OCI-LY1 (cell line): ENCODE results near the gene HIRA.
"Not testable (repeated sequence)": the region's sequence is repeated elsewhere in the genome, so short reads cannot be mapped to it uniquely, and the experiment has no call there.

ENCODE experiments used
- H2AFZ ChIP-seq: fragments of 200-600 bp; sonication (generic), shearing (Covaris generic); 2 replicates; pipeline ENCODE4 v1.6.0; 2014; ENCODE audit warnings: antibody characterized with exemption, mild to moderate bottlenecking, low read length
- H3F3A ChIP-seq: fragments of 200-600 bp; sonication (generic), shearing (Covaris generic); 2 replicates; pipeline ENCODE4 v1.6.0; 2014; ENCODE audit warnings: mild to moderate bottlenecking, antibody characterized with exemption, low read length, moderate library complexity; ENCODE audit not compliant: insufficient read depth
- H3K27ac ChIP-seq: fragments of 200-600 bp; sonication (generic); 2 replicates; pipeline ENCODE4 v1.5.1; 2014; ENCODE audit warnings: low read length, mixed run types, mild to moderate bottlenecking, low read depth; ENCODE audit not compliant: poor library complexity, severe bottlenecking
- H3K27me3 ChIP-seq: fragments of 200-600 bp; sonication (generic); 2 replicates; pipeline ENCODE4 v1.6.0; 2014; ENCODE audit warnings: antibody characterized with exemption, mild to moderate bottlenecking, low read length, moderate library complexity; ENCODE audit not compliant: insufficient read depth
- H3K36me3 ChIP-seq: fragments of 200-600 bp; sonication (generic); 2 replicates; pipeline ENCODE4 v1.6.1; 2014; ENCODE audit warnings: mild to moderate bottlenecking, antibody characterized with exemption, low read length, moderate library complexity, mixed read lengths; ENCODE audit not compliant: insufficient read depth
- H3K4me1 ChIP-seq: fragments of 200-600 bp; sonication (generic); 2 replicates; pipeline ENCODE4 v1.5.1; 2014; ENCODE audit warnings: mild to moderate bottlenecking, low read length, moderate library complexity; ENCODE audit not compliant: insufficient read depth, severe bottlenecking
- H3K4me2 ChIP-seq: fragments of 200-600 bp; sonication (generic), shearing (Covaris generic); 2 replicates; pipeline ENCODE4 v1.6.1; 2014; ENCODE audit warnings: low read length
- H3K4me3 ChIP-seq: fragments of 200-600 bp; sonication (generic); 2 replicates; pipeline ENCODE4 v1.5.1; 2014; ENCODE audit warnings: low read length, low read depth, mild to moderate bottlenecking, mixed read lengths; ENCODE audit not compliant: poor library complexity, severe bottlenecking
- H3K79me2 ChIP-seq: fragments of 200-600 bp; shearing (Covaris generic); 2 replicates; pipeline ENCODE4 v1.6.1; 2016; ENCODE audit warnings: mixed run types, low read length, mixed read lengths; ENCODE audit not compliant: insufficient read depth
- H3K9ac ChIP-seq: fragments of 200-600 bp; sonication (generic), shearing (Covaris generic); 2 replicates; pipeline ENCODE4 v1.6.1; 2014; ENCODE audit warnings: mild to moderate bottlenecking, low read length, mixed read lengths
- H3K9me2 ChIP-seq: fragments of 200-600 bp; sonication (generic), shearing (Covaris generic); 2 replicates; pipeline ENCODE4 v1.6.1; 2014; ENCODE audit warnings: low read depth, mild to moderate bottlenecking, low read length, mixed read lengths
- H3K9me3 ChIP-seq: fragments of 200-600 bp; shearing (Covaris generic); 2 replicates; pipeline ENCODE4 v1.6.1; 2014; ENCODE audit warnings: low read length, mixed read lengths
- H4K20me1 ChIP-seq: fragments of 200-600 bp; sonication (generic), shearing (Covaris generic); 2 replicates; pipeline ENCODE4 v1.6.0; 2016; ENCODE audit warnings: mild to moderate bottlenecking, low read length; ENCODE audit not compliant: insufficient read depth
- CTCF ChIP-seq: fragments of 200-600 bp; sonication (generic), shearing (Covaris generic); IDR thresholded peaks from 2 replicates; pipeline ENCODE4 v1.5.1; 2017; ENCODE audit warnings: mild to moderate bottlenecking, antibody characterized with exemption, low read length, moderate library complexity, mixed read lengths
- EZH2 ChIP-seq: fragments of 200-600 bp; sonication (generic), shearing (Covaris generic); IDR thresholded peaks from 2 replicates; pipeline ENCODE4 v1.8.0; 2017; ENCODE audit warnings: borderline replicate concordance, mixed run types, mild to moderate bottlenecking, antibody characterized with exemption, low read length, moderate library complexity, mixed read lengths

HIRA gene

GRCh38 chr22:19438298-19438697 lies 6.8 kb upstream of the HIRA start:
- Histone ChIP-seq H3K9me3 (no peaks in the 10 kb centered on the region), H3K27me3 (no peaks in the 10 kb centered on the region), H3K36me3 (peaks cover 52% of the 10 kb centered on the region), H3K27ac (no peak overlapping the region), H3K9ac (no peak overlapping the region), H3K4me2 (no peak overlapping the region), H3K79me2 (peaks cover 5% of the 10 kb centered on the region; the same call in 1 of the 2 replicates), H4K20me1 (no peaks in the 10 kb centered on the region), H3K4me3 (no peak overlapping the region), H3K9me2 (no peaks in the 10 kb centered on the region), H3F3A (no peaks in the 10 kb centered on the region), H3K4me1 (peaks cover 4% of the 10 kb centered on the region), H2AFZ (no peak overlapping the region)
- TF ChIP-seq CTCF (no peak), EZH2 (no peak)

- H3K4me2 ChIP-seq, H3K79me2 ChIP-seq, H3K9ac ChIP-seq, H3K4me3 ChIP-seq, H2AFZ ChIP-seq, H3K4me1 ChIP-seq, H3K27me3 ChIP-seq, H3K27ac ChIP-seq, H4K20me1 ChIP-seq, H3K9me2 ChIP-seq, H3K9me3 ChIP-seq, H3F3A ChIP-seq: not testable (repeated sequence)
- H3K36me3 ChIP-seq: peaks cover 38% of the 10 kb centered on the region
Observed at GRCh38 chr22:19436444-19437161, 5.1 kb upstream of the HIRA start.

- no peaks in the 10 kb centered on the region for H3K27me3 ChIP-seq
- H3K4me2 ChIP-seq: no peak overlapping the region
- TF ChIP-seq CTCF: no peak
- TF ChIP-seq EZH2: no peak
- H4K20me1 ChIP-seq: no peaks in the 10 kb centered on the region
- no peak overlapping the region for H3K9ac ChIP-seq
- H3K9me3 ChIP-seq: no peaks in the 10 kb centered on the region
- H3F3A ChIP-seq: no peaks in the 10 kb centered on the region
- no peaks in the 10 kb centered on the region for H3K9me2 ChIP-seq
- peak overlapping the region; percentile 49 for H3K27ac ChIP-seq
- peaks cover 13% of the 10 kb centered on the region for H3K79me2 ChIP-seq
- peaks cover 25% of the 10 kb centered on the region for H3K36me3 ChIP-seq
- no peak overlapping the region for H3K4me3 ChIP-seq
- no peak overlapping the region for H2AFZ ChIP-seq
- H3K4me1 ChIP-seq: peaks cover 12% of the 10 kb centered on the region
Observed at GRCh38 chr22:19434829-19435580, 3.5 kb upstream of the HIRA start.

- peaks cover 18% of the 10 kb centered on the region for H3K4me1 ChIP-seq
- H3K4me2 ChIP-seq: no peak overlapping the region
- no peak overlapping the region for H2AFZ ChIP-seq
- H3K36me3 ChIP-seq: peaks cover 31% of the 10 kb centered on the region
- H4K20me1 ChIP-seq: no peaks in the 10 kb centered on the region
- no peak overlapping the region for H3K27ac ChIP-seq
- no peak for TF ChIP-seq CTCF
- no peak for TF ChIP-seq EZH2
- H3K9ac ChIP-seq: no peak overlapping the region
- no peaks in the 10 kb centered on the region for H3K9me3 ChIP-seq
- no peaks in the 10 kb centered on the region for H3K27me3 ChIP-seq
- H3F3A ChIP-seq: no peaks in the 10 kb centered on the region
- H3K79me2 ChIP-seq: peaks cover 19% of the 10 kb centered on the region
- H3K9me2 ChIP-seq: no peaks in the 10 kb centered on the region
- no peak overlapping the region for H3K4me3 ChIP-seq
Observed at GRCh38 chr22:19434401-19434800, 2.9 kb upstream of the HIRA start.
